GM12872 (cell line): ENCODE results near the gene TMEM231.

Source experiments
- CTCF ChIP-seq: IDR thresholded peaks from 3 replicates; pipeline ENCODE4 v1.5.1; 2011; ENCODE audit warnings: low read depth, mild to moderate bottlenecking, low read length, moderate library complexity; ENCODE audit not compliant: insufficient read depth

The TMEM231 gene

GRCh38 chr16:75573955-75574354 lies 17.9 kb upstream of the TMEM231 start:
- TF ChIP-seq CTCF, result no peak

DNA sequence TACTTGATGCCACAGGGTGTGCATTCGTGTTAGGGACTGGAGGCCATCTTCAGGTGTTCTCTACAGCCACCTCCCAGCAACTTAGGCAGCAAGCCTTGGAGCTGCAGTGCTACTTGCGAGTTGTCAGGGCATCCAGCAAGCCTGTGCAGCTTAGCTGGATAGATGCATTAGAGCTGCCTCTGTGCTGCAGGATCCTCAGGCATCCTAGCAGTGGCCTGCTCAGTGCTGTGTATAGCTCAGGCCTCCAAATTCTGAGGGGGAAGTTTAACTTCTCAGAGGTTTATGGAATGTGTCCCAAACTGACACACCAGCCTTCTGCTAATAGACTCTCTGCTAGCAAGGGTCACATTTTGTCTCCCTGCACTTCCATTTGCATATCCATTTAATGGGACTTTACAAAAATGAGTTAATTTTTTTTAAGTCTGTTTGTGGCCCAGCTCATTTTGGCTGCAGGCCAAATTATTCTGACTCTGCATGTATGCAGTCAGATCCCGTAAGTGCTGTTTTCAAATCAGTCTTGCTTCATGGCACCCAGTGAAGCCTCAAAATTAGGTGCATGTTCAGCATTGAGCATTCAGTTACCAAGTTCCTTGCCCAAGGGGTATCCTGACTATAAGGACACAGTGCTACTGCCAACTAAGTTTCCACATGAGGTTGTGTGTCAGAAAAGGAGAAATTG lies 17.0 kb upstream of the TMEM231 start:
- TF ChIP-seq CTCF, result no peak

- TF ChIP-seq CTCF, result no peak
These were observed 14.5 kb upstream of the TMEM231 start for GRCh38 chr16:75570396-75571065.

DNA sequence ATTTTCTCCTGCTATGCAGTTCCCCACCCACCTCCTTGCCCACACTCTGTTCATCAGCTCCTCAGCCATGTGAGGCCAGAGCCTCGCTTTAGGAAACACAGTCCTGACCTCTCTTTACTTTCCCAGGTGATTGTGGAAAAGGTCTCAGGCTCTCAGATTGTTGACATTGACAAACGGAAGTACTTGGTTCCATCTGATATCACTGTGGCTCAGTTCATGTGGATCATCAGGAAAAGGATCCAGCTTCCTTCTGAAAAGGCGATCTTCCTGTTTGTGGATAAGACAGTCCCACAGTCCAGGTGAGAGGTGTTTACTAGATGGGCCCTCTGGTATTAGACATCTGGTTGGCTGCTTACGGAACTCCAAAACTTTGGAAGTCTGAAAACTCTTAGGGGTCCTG lies 11.9 kb upstream of the TMEM231 start:
- TF ChIP-seq CTCF, result no peak

- no peak for TF ChIP-seq CTCF
These were observed 10.8 kb upstream of the TMEM231 start for GRCh38 chr16:75566758-75567255.

DNA sequence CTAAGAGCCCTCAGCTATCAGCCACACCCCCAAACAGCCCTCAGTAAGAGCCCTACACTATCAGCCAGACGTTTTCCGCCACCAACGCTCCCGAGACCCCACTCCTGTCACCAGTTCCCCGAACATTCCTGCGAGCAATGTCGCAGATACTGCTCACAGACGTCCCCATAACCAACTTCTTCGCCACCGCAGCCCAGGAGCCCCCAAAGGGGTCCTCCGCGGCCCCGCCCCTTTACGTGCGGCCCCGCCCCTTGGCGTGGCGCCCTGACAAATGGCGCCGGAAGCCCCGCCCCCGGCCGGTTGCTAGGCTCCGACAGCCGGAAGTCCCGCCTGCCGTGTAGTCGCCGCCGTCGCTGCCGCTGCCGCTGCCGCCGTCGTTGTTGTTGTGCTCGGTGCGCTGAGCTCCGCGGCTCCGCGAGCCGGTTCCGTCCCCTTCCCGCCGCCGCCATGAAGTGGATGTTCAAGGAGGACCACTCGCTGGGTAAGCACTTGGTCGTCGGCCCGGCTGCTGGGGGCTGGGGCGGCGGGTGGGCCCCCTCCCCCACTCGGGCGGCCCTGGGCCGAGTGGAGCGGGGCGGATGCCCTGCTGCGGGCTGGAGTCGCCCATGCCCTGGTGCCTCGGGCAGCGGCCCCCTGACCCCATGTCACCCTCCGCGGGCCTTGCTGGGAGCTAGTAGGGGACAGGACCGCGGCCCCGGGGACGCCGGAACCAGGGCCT lies 10.1 kb upstream of the TMEM231 start, which contains the start of gene GABARAPL2:
Gene GABARAPL2, plus strand, starts transcription at position 340 of the 718 bp plus-strand sequence. Its CDS starts 108 bp downstream, at position 448.
- TF ChIP-seq CTCF, result no peak

- TF ChIP-seq CTCF, result no peak
These were observed 9.6 kb upstream of the TMEM231 start for GRCh38 chr16:75565640-75566039.
